ENCODE data around the gene WDR83.
"Not testable (repeated sequence)": the region's sequence is repeated elsewhere in the genome, so short reads cannot be mapped to it uniquely, and the experiment has no call there.

Gene WDR83

GRCh38 chr19:12656899-12657571 lies 9.6 kb upstream of the WDR83 start:
- DNase-seq = no peak

DNA sequence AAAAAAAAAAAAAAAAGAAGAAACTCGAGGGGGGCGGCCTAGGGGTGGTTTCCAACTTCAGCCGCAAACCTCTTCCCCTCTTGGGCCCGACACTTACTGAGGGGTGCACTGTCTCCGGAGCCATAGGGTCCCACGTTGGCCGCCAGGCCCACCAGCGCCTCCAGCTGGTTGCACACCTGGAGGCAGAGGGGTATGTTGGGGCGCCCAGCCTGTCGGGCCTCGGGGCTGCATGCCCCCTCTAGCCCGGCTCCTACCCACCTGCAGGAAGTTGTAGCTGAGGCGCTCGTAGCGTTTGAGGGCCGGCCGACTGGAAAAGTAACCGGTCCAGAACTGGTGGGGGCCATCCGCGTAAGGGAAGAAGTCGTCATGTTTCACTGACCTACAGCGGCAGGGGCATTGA lies 8.6 kb upstream of the WDR83 start:
- DNase-seq = no peak

- no peak for DNase-seq
Measured at GRCh38 chr19:12660980-12661379, 5.6 kb upstream of the WDR83 start.

DNA sequence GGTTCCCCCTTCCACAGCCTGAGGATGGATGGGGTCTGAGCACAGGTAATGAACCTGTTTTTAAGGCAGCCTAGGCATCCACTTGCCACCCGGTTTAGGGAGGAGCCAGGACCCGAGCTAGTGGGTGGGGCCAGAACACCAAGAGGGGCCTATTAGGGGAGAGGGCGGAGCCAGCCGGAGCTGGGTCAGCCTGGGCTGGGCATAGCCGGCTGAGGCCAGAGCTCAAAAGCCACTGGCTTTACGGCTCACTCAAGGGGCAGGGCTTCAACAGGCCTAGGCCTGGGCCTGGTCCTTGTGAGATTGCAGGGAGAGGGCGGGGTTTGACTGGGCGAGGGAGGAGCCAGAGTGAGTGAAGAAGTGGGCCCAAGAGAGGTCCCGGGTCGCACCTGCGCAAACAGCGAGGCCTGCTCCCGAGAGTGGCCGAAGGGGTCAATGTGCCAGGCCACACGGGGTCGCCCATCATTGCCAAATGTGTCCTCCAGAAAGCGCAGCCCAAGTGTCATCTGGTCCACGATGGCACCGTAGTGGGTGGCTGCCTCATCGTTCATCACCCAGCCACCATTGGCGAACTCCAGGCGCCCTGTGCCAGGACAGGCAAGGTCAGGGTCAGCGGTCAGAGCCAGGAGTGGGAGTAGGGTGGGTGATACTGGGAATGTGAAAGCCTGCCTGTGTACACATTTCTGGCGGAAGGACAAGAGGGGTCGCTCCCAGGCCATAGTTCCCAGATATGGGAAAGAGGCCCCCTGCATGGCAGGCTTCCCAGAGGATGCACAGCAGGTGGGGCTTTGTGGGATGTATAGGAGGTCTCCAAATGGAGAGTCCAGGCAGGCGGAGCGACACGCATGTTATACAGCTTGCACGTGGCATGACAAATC lies 2.0 kb upstream of the WDR83 start:
- no peak for DNase-seq

- no peak for DNase-seq
Measured at GRCh38 chr19:12665281-12665573, 1.4 kb upstream of the WDR83 start.

- DNase-seq = no peak
Measured at GRCh38 chr19:12665671-12666264, 839 bp upstream of the WDR83 start.

DNA sequence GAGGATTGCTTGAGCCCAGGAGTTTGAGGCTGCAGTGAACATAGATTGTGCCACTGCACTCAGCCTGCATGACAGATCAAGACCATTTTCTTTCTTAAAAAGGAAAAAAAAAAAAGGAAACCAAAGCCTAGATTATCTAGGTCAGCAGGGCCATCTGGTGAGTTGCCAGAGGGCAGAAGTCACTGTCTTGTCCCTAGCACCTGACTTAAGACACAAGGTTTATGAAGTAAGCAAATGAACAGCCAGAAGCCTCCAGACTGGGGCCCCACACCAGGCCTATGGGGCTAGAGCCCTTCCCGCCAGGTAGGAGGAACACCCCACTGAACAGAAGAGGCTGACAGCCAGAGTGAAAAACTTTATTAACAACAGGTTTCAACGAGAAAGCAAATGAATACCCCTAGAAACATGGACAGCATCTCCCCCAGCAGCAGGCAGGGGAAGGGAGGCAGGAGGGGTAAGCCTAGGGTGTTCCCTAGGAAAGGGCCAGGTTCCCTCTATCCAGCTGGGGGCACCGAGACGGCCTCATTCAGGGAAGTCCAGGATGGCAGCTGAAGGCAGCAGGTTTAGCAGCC lies 1.2 kb downstream of the WDR83 start:
- DNase-seq = no peak

GRCh38 chr19:12668346-12668745 lies 1.7 kb downstream of the WDR83 start:
- no peak for DNase-seq

DNA sequence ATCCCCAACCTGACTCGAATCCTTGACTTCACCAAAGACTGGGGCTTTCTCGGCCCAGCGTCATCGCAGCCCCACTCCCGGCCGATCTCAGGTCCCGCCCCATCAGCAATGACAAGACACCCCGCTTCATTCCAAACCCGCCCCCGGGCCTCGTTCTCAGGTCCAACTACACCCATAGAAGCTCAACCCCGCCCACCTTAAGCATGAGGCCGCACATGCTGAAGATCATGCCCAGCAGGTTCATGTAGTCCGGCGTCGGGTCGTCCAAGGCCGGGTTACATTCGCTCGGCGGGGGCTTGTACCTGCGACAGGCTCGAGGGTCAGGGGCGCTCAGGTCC lies 2.3 kb downstream of the WDR83 start:
- DNase-seq = no peak

DNA sequence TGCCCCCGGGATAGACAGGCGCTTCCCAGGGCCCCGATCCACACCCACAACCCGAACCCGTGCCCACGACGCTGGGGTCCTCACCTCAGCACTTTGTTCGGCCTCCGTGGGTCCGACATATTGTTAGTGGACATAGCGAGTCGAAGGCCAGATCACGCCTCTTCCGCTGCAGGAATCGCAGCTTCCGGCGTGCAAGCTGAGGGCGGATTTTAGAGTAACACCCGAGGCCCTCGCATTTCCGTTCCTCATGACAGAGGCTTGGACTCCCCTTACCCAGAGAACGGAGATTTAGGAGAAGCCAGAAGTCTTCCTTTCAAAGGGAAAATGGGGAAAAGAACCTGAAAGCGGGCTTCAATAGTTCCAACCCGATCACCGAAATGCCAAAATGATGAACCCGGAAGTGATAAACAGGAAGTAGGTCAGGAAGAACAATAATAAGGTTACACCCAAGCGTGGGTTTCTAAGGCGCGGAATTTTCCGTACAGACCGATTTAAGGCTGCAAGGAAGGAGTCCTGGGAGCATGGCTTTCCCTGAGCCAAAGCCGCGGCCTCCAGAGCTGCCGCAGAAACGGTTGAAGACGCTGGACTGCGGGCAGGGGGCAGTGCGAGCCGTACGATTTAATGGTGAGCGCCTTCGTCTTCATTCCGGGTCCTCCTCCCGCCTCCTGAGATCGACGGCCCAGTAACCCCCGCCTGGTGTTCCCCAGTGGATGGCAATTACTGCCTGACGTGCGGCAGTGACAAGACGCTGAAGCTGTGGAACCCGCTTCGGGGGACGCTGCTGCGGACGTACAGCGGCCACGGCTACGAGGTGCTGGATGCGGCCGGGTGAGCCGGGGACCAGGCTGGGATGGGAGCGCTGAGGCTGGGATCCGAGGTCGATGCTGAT lies 2.9 kb downstream of the WDR83 start:
- peak; percentile 69 for DNase-seq

DNA sequence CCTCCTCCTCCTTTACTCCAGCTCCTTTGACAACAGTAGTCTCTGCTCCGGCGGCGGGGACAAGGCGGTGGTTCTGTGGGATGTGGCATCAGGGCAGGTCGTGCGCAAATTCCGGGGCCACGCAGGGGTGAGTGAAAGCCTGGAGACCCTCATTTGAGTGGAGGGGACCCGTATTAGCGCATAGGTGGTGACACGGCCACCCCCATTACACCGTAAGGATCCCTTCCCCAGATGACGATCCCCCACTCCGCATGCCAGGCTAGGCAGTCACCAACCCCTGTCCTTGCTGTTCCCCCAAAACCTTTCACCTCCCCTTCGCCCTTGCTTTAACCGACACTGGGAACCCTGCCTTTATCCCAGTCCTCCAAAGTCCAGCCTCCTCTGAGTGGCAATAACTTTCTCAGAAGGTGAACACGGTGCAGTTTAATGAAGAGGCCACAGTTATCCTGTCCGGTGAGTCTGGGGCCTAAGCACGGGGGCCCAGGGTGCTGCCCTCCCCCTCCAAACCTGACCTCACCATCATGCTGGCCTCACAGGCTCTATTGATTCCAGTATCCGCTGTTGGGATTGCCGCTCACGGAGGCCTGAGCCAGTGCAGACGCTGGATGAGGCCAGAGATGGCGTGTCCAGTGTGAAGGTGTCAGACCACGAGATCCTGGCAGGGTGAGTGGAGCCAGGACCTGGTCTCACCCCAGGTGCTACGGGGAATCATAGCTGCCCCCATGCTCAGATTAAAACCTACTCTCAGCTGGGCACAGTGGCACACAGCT lies 3.7 kb downstream of the WDR83 start:
- no peak for DNase-seq

- no peak for DNase-seq
Measured at GRCh38 chr19:12672744-12673143, 6.1 kb downstream of the WDR83 start.

DNA sequence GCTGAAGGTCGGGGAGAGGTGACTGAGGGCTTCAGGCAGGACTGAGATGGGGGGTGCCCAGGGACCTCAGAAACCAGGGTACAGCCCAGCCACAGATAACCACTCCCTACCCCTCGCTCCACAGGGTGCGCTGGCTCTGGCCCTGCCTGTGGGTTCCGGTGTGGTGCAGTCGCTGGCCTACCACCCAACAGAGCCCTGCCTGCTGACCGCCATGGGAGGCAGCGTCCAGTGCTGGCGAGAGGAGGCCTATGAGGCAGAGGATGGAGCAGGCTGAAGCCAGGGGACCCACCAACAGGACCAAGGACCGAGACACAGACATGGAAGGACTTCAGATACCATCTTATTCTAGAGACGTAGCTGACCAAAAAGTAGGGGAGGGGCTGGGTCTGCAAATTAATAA lies 8.8 kb downstream of the WDR83 start:
- no peak for DNase-seq

DNA sequence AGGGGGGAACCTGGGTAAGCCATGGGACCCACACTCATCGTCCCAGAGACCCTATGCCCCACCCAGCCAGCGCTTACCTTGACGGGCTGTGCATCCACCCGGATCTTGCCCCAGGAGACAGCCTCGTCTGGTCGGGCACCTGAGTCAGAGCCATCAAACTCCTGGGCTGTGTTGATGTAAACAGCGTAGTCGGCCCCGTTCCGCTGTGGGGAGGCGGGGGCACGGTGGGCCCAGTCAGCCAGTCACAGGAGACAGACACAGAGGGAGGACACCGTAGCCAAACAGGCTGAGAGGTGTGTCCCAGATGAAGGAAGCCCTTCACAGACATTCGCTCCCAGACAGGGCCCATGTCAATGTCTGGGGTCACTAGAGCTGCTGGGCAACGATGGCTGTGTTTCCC lies 9.3 kb downstream of the WDR83 start:
- DNase-seq = no peak

DNA sequence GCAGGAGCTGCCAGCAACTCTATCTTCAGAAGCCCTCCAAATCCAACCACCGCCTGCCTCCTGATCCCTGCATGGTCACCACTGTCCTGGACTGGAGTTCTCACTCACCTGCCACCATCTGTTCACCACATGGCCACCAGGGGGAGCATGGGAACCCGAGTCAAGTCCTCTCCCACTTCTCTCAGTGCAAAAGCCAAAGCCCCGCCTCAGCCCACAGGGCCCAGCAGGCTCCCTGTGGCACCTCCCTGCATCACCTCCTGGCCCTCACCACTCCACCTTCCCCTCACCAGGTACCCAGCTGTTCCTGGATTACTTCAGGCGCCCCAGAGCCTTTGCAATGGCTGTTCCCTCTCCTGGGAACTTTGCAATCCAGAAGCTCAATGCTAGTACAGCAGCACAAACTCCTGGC lies 9.8 kb downstream of the WDR83 start:
- peak; percentile 5 for DNase-seq

DNA sequence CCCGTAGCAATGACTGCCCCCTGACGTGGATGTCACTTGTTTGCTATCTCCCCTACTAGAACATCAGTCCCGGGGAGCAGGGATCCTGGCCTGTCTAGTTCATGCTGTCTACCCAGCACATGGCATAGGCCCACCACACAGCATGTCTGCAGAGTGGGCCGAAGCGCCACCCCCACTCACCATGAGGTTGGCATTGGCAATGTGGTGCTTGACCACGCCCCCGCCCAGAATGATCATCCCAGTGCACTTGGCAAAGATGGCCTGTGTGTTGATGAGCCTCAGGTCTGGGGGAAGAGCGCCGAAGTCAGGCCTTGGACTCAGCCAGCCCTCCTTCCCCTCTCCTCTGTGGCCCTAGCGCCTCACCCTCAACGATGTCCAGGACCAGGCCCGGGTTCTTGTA lies 10.3 kb downstream of the WDR83 start:
- no peak for DNase-seq

DNA sequence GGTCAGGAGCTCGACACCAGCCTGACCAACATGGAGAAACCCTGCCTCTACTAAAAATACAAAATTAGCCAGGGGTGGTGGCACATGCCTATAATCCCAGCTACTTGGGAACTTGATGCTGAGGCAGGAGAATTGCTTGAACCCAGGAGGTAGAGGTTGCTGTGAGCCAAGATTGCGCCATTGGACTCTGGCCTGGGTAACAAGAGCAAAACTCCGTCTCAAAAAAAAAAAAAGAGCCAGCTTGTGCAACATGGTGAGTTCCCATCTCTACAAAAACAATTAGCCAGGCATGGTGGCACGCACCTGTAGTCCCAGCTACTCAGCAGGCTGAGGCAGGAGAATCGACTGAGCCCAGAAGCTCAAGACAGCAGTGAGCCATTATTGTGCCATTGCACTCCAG lies 11.4 kb downstream of the WDR83 start:
- not testable (repeated sequence) for DNase-seq

- no peak for DNase-seq
Measured at GRCh38 chr19:12680034-12680433, 13.4 kb downstream of the WDR83 start.

DNA sequence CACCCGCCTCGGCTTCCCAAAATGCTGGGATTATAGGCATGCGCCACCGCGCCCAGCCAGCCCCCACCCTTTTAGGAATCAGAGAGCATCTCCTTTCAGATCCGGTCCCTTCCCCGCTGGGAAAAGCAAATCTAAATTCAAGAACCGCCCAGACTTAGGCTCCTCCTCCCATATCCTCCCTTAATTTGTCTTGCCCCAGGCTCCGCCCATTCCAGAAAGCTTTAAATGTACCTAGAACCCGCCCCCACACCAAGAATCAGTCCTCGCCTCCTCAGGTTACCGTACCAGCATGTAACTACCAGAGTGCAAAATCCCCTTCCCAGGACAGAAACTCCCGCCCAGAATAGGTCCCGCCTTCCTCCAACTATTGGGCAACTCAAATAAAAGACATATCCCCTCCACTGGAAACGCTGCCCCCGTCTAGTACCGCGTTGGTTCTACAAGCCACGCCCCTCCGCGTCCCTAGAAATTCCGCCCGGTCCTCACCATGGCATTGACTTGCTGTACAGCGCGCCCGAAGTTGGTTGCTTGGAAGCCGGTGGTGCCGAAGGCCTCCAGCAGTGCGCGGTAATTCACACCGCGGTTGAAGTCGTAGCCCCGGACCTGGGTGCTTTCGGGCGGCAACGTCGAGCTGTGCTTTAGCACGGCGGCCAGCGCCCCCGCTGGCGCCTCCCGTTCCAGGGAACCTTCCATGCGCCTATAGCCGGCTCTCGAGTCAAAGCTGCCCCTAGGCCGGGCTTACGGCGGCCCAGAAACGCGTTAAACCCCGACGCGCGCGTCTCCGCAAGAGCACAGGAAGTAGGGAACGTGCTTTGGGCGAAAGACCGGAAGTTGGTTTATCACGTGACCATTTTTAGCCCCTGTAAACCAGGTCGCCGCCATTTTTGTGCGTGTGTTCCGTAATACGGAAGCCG lies 14.7 kb downstream of the WDR83 start, which contains the start of gene DHPS:
Gene DHPS (minus strand): TSS at position 807 of the 914 bp plus-strand sequence. CDS start 114 bp downstream, at position 693.
- DNase-seq = peak; percentile 93

GRCh38 chr19:12685831-12686230 lies 19.2 kb downstream of the WDR83 start:
- no peak for DNase-seq
